Astrocyte of the cerebellum (primary cell): ENCODE data around the gene CNIH4.

ENCODE experiments used
- DNase-seq: peaks from one replicate; pipeline ENCODE4 v3.0.0-alpha.2; 2011; ENCODE audit warnings: low read depth
- H3K4me3 ChIP-seq: 2 replicates; pipeline ENCODE4 v1.5.1; 2011; ENCODE audit warnings: mild to moderate bottlenecking, low read depth, low read length, moderate library complexity
- CTCF ChIP-seq: IDR thresholded peaks from 2 replicates; pipeline ENCODE4 v1.5.1; 2012; ENCODE audit warnings: low read length, low read depth, moderate library complexity, mild to moderate bottlenecking; ENCODE audit errors: missing control alignments
- in situ Hi-C: cut with HindIII; loops from 2 replicates; pipeline ENCODE4 v1.10.0; 2017; ENCODE audit warnings: low sequenced_read_pairs

CNIH4 gene

GRCh38 chr1:224375059-224375458 lies 18.4 kb downstream of the CNIH4 start:
- no peak for DNase-seq
- H3K4me3 ChIP-seq = no peak overlapping the region
- in situ Hi-C loops = no loop called here
- no peak for TF ChIP-seq CTCF

- no peak for TF ChIP-seq CTCF
- no peak overlapping the region for H3K4me3 ChIP-seq
- DNase-seq = no peak
- in situ Hi-C loops = no loop called here
Observed at GRCh38 chr1:224377676-224378006, 21.0 kb downstream of the CNIH4 start.

GRCh38 chr1:224378855-224379631 lies 22.4 kb downstream of the CNIH4 start:
- DNase-seq = no peak
- no peak for TF ChIP-seq CTCF
- in situ Hi-C loops = no loop called here
- no peak overlapping the region for H3K4me3 ChIP-seq

GRCh38 chr1:224380003-224380402 lies 23.3 kb downstream of the CNIH4 start:
- no peak for TF ChIP-seq CTCF
- in situ Hi-C loops = no loop called here
- no peak for DNase-seq
- H3K4me3 ChIP-seq = no peak overlapping the region

- no peak for DNase-seq
- no peak for TF ChIP-seq CTCF
- no peak overlapping the region for H3K4me3 ChIP-seq
- in situ Hi-C loops = no loop called here
Observed at GRCh38 chr1:224381880-224382548, 25.3 kb downstream of the CNIH4 start.

GRCh38 chr1:224383218-224383617 lies 26.5 kb downstream of the CNIH4 start:
- in situ Hi-C loops = no loop called here
- no peak overlapping the region for H3K4me3 ChIP-seq
- no peak for TF ChIP-seq CTCF
- no peak for DNase-seq
